Measurements from ENCODE around the gene MOGAT1. TPM values are rescaled to one million over a fixed set of nuclear protein-coding genes. Genes with fewer than 3 reads are reported as not detected.

MOGAT1 gene
- total RNA-seq, 4 donors from 2014 or later: not detected

DNA sequence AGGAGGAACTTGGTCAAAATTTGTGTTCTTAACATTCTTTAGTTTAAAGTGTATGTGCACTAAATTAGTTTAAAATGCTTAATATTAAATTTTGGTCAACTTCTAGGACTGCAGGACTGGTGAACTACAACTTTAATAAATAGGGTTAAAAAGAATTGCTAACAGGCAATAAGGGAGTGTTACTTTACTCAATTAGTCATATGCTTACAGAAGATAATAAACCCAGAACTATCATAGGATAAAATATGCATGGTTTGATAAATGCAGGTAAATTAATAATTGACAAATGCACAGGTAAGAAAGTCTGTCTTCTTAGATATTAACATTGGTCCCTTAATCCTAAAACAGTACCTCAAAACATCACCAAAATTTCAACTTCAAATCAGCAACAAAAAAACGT, 36.2 kb upstream of the MOGAT1 start:
- intact Hi-C loops (cut with DNase I; ENCODE audit: low total_unique reads): no loop called here
- no peak overlapping the region for H3K4me3 ChIP-seq (ENCODE audit: low read depth, poor library complexity, severe bottlenecking)
- 89 to 95% methylated on average over 1 of the region's 1 CpG for WGBS, 2 donors
- no peak for DNase-seq (ENCODE audit: low spot score in 2 of 2)
- TF ChIP-seq, protein P1, sequence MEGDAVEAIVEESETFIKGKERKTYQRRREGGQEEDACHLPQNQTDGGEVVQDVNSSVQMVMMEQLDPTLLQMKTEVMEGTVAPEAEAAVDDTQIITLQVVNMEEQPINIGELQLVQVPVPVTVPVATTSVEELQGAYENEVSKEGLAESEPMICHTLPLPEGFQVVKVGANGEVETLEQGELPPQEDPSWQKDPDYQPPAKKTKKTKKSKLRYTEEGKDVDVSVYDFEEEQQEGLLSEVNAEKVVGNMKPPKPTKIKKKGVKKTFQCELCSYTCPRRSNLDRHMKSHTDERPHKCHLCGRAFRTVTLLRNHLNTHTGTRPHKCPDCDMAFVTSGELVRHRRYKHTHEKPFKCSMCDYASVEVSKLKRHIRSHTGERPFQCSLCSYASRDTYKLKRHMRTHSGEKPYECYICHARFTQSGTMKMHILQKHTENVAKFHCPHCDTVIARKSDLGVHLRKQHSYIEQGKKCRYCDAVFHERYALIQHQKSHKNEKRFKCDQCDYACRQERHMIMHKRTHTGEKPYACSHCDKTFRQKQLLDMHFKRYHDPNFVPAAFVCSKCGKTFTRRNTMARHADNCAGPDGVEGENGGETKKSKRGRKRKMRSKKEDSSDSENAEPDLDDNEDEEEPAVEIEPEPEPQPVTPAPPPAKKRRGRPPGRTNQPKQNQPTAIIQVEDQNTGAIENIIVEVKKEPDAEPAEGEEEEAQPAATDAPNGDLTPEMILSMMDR (IDR thresholded peaks at IDR 0.05): no peak
- no peak for TF ChIP-seq POLR2A (IDR thresholded peaks at IDR 0.05)

DNA sequence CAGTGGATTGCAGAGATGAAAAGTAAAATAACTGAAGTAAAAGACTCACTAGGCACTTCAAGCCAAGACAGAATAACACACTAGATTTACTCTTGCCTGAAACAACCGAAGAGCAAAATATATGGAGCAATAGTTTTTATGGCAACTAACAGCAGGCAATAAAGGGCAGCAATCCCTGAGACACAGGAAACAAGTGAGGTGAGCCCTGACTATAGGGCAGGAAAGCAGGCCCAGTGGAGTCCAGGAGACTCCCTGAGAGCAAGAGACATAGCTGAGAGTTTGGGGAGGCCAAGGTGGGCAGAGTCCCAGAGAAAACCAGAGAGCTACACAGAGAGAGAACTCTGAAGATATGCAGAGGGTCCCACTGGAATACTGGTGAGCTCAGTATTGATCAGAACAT, 34.4 kb upstream of the MOGAT1 start:
- no peak overlapping the region for H3K4me3 ChIP-seq (ENCODE audit: low read depth, poor library complexity, severe bottlenecking)
- intact Hi-C loops (cut with DNase I; ENCODE audit: low total_unique reads): no loop called here
- no peak for DNase-seq (ENCODE audit: low spot score in 2 of 2)
- TF ChIP-seq, protein P1 (IDR thresholded peaks at IDR 0.05): no peak
- TF ChIP-seq POLR2A (IDR thresholded peaks at IDR 0.05): no peak
- 42 to 55% methylated on average over 1 of the region's 1 CpG for WGBS, 2 donors

- no peak overlapping the region for H3K4me3 ChIP-seq (ENCODE audit: low read depth, poor library complexity, severe bottlenecking)
- WGBS, 2 donors: 92 to 100% methylated on average over 2 of the region's 2 CpGs
Observed at GRCh38 chr2:222641336-222641735, 30.1 kb upstream of the MOGAT1 start.

GRCh38 chr2:222643134-222643533, 28.3 kb upstream of the MOGAT1 start:
- WGBS, 2 donors: 85 to 91% methylated on average over 1 of the region's 1 CpG
- no peak overlapping the region for H3K4me3 ChIP-seq (ENCODE audit: low read depth, poor library complexity, severe bottlenecking)
- no peak for DNase-seq (ENCODE audit: low spot score in 2 of 2)
- TF ChIP-seq, protein P1 (IDR thresholded peaks at IDR 0.05): no peak
- intact Hi-C loops (cut with DNase I; ENCODE audit: low total_unique reads): no loop called here

More at GRCh38 chr2:222641336-222641735, 30.1 kb upstream of the MOGAT1 start:
- no peak for DNase-seq (ENCODE audit: low spot score in 2 of 2)
- intact Hi-C loops (cut with DNase I; ENCODE audit: low total_unique reads): no loop called here
- TF ChIP-seq, protein P1 (IDR thresholded peaks at IDR 0.05): no peak
- no peak for TF ChIP-seq POLR2A (IDR thresholded peaks at IDR 0.05)

GRCh38 chr2:222646008-222646407, 25.4 kb upstream of the MOGAT1 start:
- 79 to 84% methylated on average over 3 of the region's 3 CpGs for WGBS, 2 donors

GRCh38 chr2:222649801-222650200, 21.7 kb upstream of the MOGAT1 start:
- TF ChIP-seq, protein P1 (IDR thresholded peaks at IDR 0.05): no peak
- no peak for TF ChIP-seq POLR2A (IDR thresholded peaks at IDR 0.05)
- no peak for DNase-seq (ENCODE audit: low spot score in 2 of 2)
- H3K4me3 ChIP-seq (ENCODE audit: low read depth, poor library complexity, severe bottlenecking): no peak overlapping the region
- intact Hi-C loops (cut with DNase I; ENCODE audit: low total_unique reads): no loop called here
- 92 to 96% methylated on average over 3 of the region's 3 CpGs for WGBS, 2 donors

More at GRCh38 chr2:222646008-222646407, 25.4 kb upstream of the MOGAT1 start:
- intact Hi-C loops (cut with DNase I; ENCODE audit: low total_unique reads): no loop called here
- TF ChIP-seq, protein P1 (IDR thresholded peaks at IDR 0.05): no peak
- no peak for TF ChIP-seq POLR2A (IDR thresholded peaks at IDR 0.05)
- DNase-seq (ENCODE audit: low spot score in 2 of 2): no peak
- H3K4me3 ChIP-seq (ENCODE audit: low read depth, poor library complexity, severe bottlenecking): no peak overlapping the region

Measured in lower leg skin (tissue), 4 donors.